H9 (cell line): ENCODE data around the gene RAB31. TPM values are rescaled to one million over a fixed set of nuclear protein-coding genes. Genes with fewer than 3 reads are reported as not detected.
A peak's percentile ranks its signal among the peaks of the same experiment; 100 is the strongest.

Experiments used
- DNase-seq: peaks from one replicate; pipeline ENCODE4 v3.0.0-alpha.2; 2017
- H2AFZ ChIP-seq: one replicate; pipeline ENCODE4 v1.6.1; 2013; ENCODE audit warnings: mild to moderate bottlenecking, low read length, control low read depth, moderate library complexity
- H2AK5ac ChIP-seq: 2 replicates; pipeline ENCODE4 v1.6.1; 2013; ENCODE audit warnings: low read length, control low read depth, mixed read lengths; ENCODE audit not compliant: insufficient read length
- H2BK120ac ChIP-seq: one replicate; pipeline ENCODE4 v1.6.1; 2013; ENCODE audit warnings: low read depth, mild to moderate bottlenecking, low read length, control low read depth, inconsistent platforms; ENCODE audit not compliant: poor library complexity, severe bottlenecking
- H2BK12ac ChIP-seq: 2 replicates; pipeline ENCODE4 v1.6.1; 2013; ENCODE audit warnings: low read length, control low read depth, mixed read lengths, low read depth; ENCODE audit not compliant: insufficient read length
- H2BK15ac ChIP-seq: 2 replicates; pipeline ENCODE4 v1.6.1; 2013; ENCODE audit warnings: low read depth, low read length, control low read depth
- H2BK20ac ChIP-seq: one replicate; pipeline ENCODE4 v1.6.1; 2013; ENCODE audit warnings: low read depth, mild to moderate bottlenecking, low read length, control low read depth, inconsistent platforms; ENCODE audit not compliant: poor library complexity, severe bottlenecking
- H2BK5ac ChIP-seq: 2 replicates; pipeline ENCODE4 v1.6.1; 2013; ENCODE audit warnings: low read length, control low read depth, mixed read lengths; ENCODE audit not compliant: insufficient read length
- H3K14ac ChIP-seq: 2 replicates; pipeline ENCODE4 v1.6.1; 2013; ENCODE audit warnings: low read length, control low read depth; ENCODE audit not compliant: insufficient read depth
- H3K18ac ChIP-seq: 2 replicates; pipeline ENCODE4 v1.6.1; 2013; ENCODE audit warnings: low read depth, mild to moderate bottlenecking, mixed read lengths, low read length, control low read depth; ENCODE audit not compliant: insufficient read length
- H3K23ac ChIP-seq: 2 replicates; pipeline ENCODE4 v1.6.1; 2013; ENCODE audit warnings: low read length, control low read depth, mixed read lengths, low read depth; ENCODE audit not compliant: insufficient read length
- H3K23me2 ChIP-seq: 2 replicates; pipeline ENCODE4 v1.6.1; 2013; ENCODE audit warnings: low read depth, mild to moderate bottlenecking, mixed read lengths, low read length, control low read depth; ENCODE audit not compliant: insufficient read length, poor library complexity, severe bottlenecking
- H3K27ac ChIP-seq: 2 replicates; pipeline ENCODE4 v1.5.1; 2013; ENCODE audit warnings: low read length, control low read depth, mixed read lengths, low read depth; ENCODE audit not compliant: insufficient read length
- H3K27me3 ChIP-seq: 2 replicates; pipeline ENCODE4 v1.6.1; 2013; ENCODE audit warnings: low read length, control low read depth, inconsistent platforms; ENCODE audit not compliant: insufficient read depth
- H3K4ac ChIP-seq: 2 replicates; pipeline ENCODE4 v1.6.1; 2013; ENCODE audit warnings: low read depth, mild to moderate bottlenecking, control low read depth, inconsistent platforms, low read length, moderate library complexity
- H3K4me1 ChIP-seq: 2 replicates; pipeline ENCODE4 v1.6.1; 2013; ENCODE audit warnings: low read length, control low read depth, inconsistent platforms; ENCODE audit not compliant: insufficient read depth
- H3K4me2 ChIP-seq: 2 replicates; pipeline ENCODE4 v1.6.1; 2013; ENCODE audit warnings: low read length, control low read depth, mixed read lengths; ENCODE audit not compliant: insufficient read length, insufficient read depth
- H3K56ac ChIP-seq: 2 replicates; pipeline ENCODE4 v1.6.1; 2013; ENCODE audit warnings: low read depth, mild to moderate bottlenecking, mixed read lengths, low read length, control low read depth; ENCODE audit not compliant: insufficient read length
- H3K79me1 ChIP-seq: 2 replicates; pipeline ENCODE4 v1.6.1; 2013; ENCODE audit warnings: low read depth, mild to moderate bottlenecking, moderate library complexity, low read length, control low read depth, inconsistent platforms; ENCODE audit not compliant: insufficient read depth, poor library complexity, severe bottlenecking
- H3K79me2 ChIP-seq: 2 replicates; pipeline ENCODE4 v1.6.1; 2013; ENCODE audit warnings: low read length, control low read depth, inconsistent platforms; ENCODE audit not compliant: insufficient read depth
- H3K9ac ChIP-seq: 2 replicates; pipeline ENCODE4 v1.6.1; 2013; ENCODE audit warnings: low read length, control low read depth, mixed read lengths; ENCODE audit not compliant: insufficient read length; ENCODE audit errors: extremely low read depth
- H3K9me3 ChIP-seq: one replicate; pipeline ENCODE4 v1.6.1; 2013; ENCODE audit warnings: low read depth, low read length, inconsistent platforms; ENCODE audit not compliant: control insufficient read depth
- H3T11ph ChIP-seq: one replicate; pipeline ENCODE4 v1.6.1; 2013; ENCODE audit warnings: mild to moderate bottlenecking, low read length, control low read depth, inconsistent platforms
- H4K20me1 ChIP-seq: one replicate; pipeline ENCODE4 v1.6.1; 2013; ENCODE audit not compliant: control insufficient read depth, insufficient read length, insufficient read depth
- H4K5ac ChIP-seq: 2 replicates; pipeline ENCODE4 v1.6.1; 2013; ENCODE audit warnings: low read depth, mild to moderate bottlenecking, mixed read lengths, low read length, control low read depth; ENCODE audit not compliant: insufficient read length
- H4K8ac ChIP-seq: replicated peaks from 2 replicates; pipeline ENCODE4 v1.6.1; 2013; ENCODE audit warnings: low read length, control low read depth, mixed read lengths, low read depth; ENCODE audit not compliant: insufficient read length
- H4K91ac ChIP-seq: 2 replicates; pipeline ENCODE4 v1.6.1; 2013; ENCODE audit warnings: low read depth, mild to moderate bottlenecking, moderate library complexity, mixed read lengths, low read length, control low read depth; ENCODE audit not compliant: insufficient read length
- H3K27ac Mint-ChIP-seq, 3 experiments: 2 replicates in 2 of 3; 3 replicates in 1 of 3; pipeline ENCODE4 v1.8.0; 2020 to 2021; ENCODE audit warnings: mixed read lengths in 3 of 3, mild to moderate bottlenecking in 1 of 3, moderate library complexity in 1 of 3
- H3K27me3 Mint-ChIP-seq: 2 replicates; pipeline ENCODE4 v1.8.0; 2021; ENCODE audit warnings: low read depth, mild to moderate bottlenecking, moderate library complexity, mixed read lengths
- H3K36me3 Mint-ChIP-seq, 3 experiments: 2 replicates in 2 of 3; 3 replicates in 1 of 3; pipeline ENCODE4 v1.8.0; 2020 to 2021; ENCODE audit warnings: low read depth in 3 of 3, mixed read lengths in 3 of 3; ENCODE audit not compliant: insufficient read depth in 1 of 3
- H3K4me1 Mint-ChIP-seq, 2 experiments: 2 replicates each; pipeline ENCODE4 v1.8.0; 2020; ENCODE audit warnings: mixed read lengths in 2 of 2
- H3K4me3 Mint-ChIP-seq, 2 experiments: 2 replicates in 1 of 2; 3 replicates in 1 of 2; pipeline ENCODE4 v1.8.0; 2020 to 2021; ENCODE audit warnings: mild to moderate bottlenecking in 2 of 2, mixed read lengths in 2 of 2, moderate library complexity in 1 of 2
- H3K9me3 Mint-ChIP-seq, 2 experiments: 2 replicates in 1 of 2; 3 replicates in 1 of 2; pipeline ENCODE4 v1.8.0; 2020; ENCODE audit warnings: mild to moderate bottlenecking in 2 of 2, mixed read lengths in 2 of 2, moderate library complexity in 1 of 2
- WGBS: extraction: QIAGEN DNeasy Blood & Tissue Kit; methylation state at CpG from one replicate; pipeline ENCODE4 v1.1.7; 2013; ENCODE audit warnings: missing lambda C conversion rate, low lambda C conversion rate, mixed read lengths; ENCODE audit not compliant: insufficient read length; ENCODE audit errors: extremely low coverage; 5-methylcytosine and 5-hydroxymethylcytosine counted together
- total RNA-seq: library from RNA; stranded (reverse); gene quantifications from 2 replicates; pipeline ENCODE4 v1.2.1, GENCODE V29; 2021
- TF ChIP-seq, protein P1 (sequence below): fragments of 200-600 bp; sonication (generic); conservative IDR thresholded peaks from 3 replicates; pipeline ENCODE4 v1.8.0; 2021; ENCODE audit warnings: antibody characterized with exemption, mild to moderate bottlenecking

The RAB31 gene
- total RNA-seq, 1 experiment from 2014 or later: 22.4 TPM

- H2AFZ ChIP-seq: no peak overlapping the region
- no peaks in the 10 kb centered on the region for H3K9me3 Mint-ChIP-seq
- no CpG with 5 or more reads among the region's 4 CpGs for WGBS
- no peak overlapping the region for H2AK5ac ChIP-seq
- no peak overlapping the region for H3K4me2 ChIP-seq
- H3K56ac ChIP-seq: no peak overlapping the region
- no peak overlapping the region for H3K27ac Mint-ChIP-seq
- peaks cover 6% of the 10 kb centered on the region; the same call in 1 of the 2 replicates for H3K4me1 ChIP-seq
- no peaks in the 10 kb centered on the region for H3K79me2 ChIP-seq
- H4K8ac ChIP-seq: no peak overlapping the region
- H2BK12ac ChIP-seq: no peak overlapping the region
- no peak overlapping the region for H3T11ph ChIP-seq
- H3K36me3 Mint-ChIP-seq: peaks cover 0 to 2% (median 0%) of the 10 kb centered on the region in 3 experiments; a peak in 2 of 7 replicates
- H3K27me3 Mint-ChIP-seq: peaks cover 54% of the 10 kb centered on the region
- no peak overlapping the region for H2BK15ac ChIP-seq
- H3K4me3 Mint-ChIP-seq: peak overlapping the region in 1 of 2 experiments; percentile 89; a peak in 3 of 5 replicates
- H3K9ac ChIP-seq: no peak overlapping the region
- H2BK120ac ChIP-seq: no peak overlapping the region
- no peak overlapping the region for H3K27ac ChIP-seq
- TF ChIP-seq, protein P1, sequence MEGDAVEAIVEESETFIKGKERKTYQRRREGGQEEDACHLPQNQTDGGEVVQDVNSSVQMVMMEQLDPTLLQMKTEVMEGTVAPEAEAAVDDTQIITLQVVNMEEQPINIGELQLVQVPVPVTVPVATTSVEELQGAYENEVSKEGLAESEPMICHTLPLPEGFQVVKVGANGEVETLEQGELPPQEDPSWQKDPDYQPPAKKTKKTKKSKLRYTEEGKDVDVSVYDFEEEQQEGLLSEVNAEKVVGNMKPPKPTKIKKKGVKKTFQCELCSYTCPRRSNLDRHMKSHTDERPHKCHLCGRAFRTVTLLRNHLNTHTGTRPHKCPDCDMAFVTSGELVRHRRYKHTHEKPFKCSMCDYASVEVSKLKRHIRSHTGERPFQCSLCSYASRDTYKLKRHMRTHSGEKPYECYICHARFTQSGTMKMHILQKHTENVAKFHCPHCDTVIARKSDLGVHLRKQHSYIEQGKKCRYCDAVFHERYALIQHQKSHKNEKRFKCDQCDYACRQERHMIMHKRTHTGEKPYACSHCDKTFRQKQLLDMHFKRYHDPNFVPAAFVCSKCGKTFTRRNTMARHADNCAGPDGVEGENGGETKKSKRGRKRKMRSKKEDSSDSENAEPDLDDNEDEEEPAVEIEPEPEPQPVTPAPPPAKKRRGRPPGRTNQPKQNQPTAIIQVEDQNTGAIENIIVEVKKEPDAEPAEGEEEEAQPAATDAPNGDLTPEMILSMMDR: no peak
- no peak overlapping the region for H2BK20ac ChIP-seq
- H3K14ac ChIP-seq: no peak overlapping the region
- H3K4ac ChIP-seq: no peak overlapping the region
- no peak overlapping the region for H4K91ac ChIP-seq
- DNase-seq: no peak
- H3K18ac ChIP-seq: no peak overlapping the region
- no peaks in the 10 kb centered on the region for H3K9me3 ChIP-seq
- no peaks in the 10 kb centered on the region for H4K20me1 ChIP-seq
- H2BK5ac ChIP-seq: no peak overlapping the region
- H4K5ac ChIP-seq: no peak overlapping the region
- H3K27me3 ChIP-seq: peaks cover 11% of the 10 kb centered on the region; the same call in 1 of the 2 replicates
- peaks cover 9% of the 10 kb centered on the region for H3K23me2 ChIP-seq
- peaks cover 2% of the 10 kb centered on the region for H3K79me1 ChIP-seq
- H3K23ac ChIP-seq: no peak overlapping the region
- peaks cover 35 to 37% of the 10 kb centered on the region in 2 experiments for H3K4me1 Mint-ChIP-seq
Observed at GRCh38 chr18:9710037-9710436, 1.9 kb downstream of the RAB31 start.
